ENCODE data around the gene MX2. TPM values are rescaled to one million over a fixed set of nuclear protein-coding genes. Genes with fewer than 3 reads are reported as not detected.

The MX2 gene
- total and polyA plus RNA-seq, 2 donors (not counting 1 experiment from before 2014, with no cell fraction given) = 2.0 to 3.6 TPM

DNA sequence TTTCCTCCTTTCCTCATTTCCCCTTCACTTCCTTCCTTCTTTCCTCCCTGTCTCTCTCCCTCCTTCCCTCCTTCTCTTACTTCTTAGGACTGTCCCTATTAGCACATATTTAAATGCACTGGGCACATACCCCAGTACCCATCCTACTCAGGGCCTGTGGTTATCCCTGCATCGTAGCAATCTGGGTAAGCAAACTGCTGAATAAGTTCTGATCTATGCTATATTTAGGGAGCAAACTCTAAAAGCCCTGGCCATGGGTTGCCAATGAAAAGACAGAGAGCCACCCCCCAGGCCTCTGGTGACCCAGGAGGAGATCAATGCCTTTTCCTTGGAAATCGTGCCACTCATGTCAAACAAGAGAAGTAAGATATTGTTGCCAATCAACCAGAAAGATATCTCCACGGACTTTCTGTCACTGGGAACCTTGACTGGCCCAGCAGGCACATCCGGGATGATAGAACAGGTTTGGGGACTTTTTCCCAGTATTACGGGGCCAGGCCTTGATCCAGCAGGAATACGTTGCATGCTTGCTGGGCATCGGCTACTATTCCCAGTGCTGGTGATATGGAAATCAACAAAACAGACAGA lies 39.8 kb upstream of the MX2 start:
- H3K9me3 ChIP-seq (ENCODE audit: control insufficient read depth, insufficient read depth, low read depth, low read length) = no peaks in the 10 kb centered on the region
- peaks cover 7% of the 10 kb centered on the region for H3K27me3 ChIP-seq (ENCODE audit: control insufficient read depth, insufficient read depth, low read length)
- no peaks in the 10 kb centered on the region for H3K4me1 ChIP-seq (ENCODE audit: control insufficient read depth, extremely low read depth, insufficient read depth, low read length)
- no peak overlapping the region for H3K4me2 ChIP-seq (ENCODE audit: extremely low read depth, insufficient read depth, low read length)
- H3K9ac ChIP-seq (ENCODE audit: insufficient read depth, low read length) = no peak overlapping the region
- no peak overlapping the region for H2AFZ ChIP-seq (ENCODE audit: low read length)
- TF ChIP-seq EZH2 (IDR thresholded peaks at IDR 0.05; ENCODE audit: low read length, missing control alignments) = no peak
- TF ChIP-seq, protein P1, sequence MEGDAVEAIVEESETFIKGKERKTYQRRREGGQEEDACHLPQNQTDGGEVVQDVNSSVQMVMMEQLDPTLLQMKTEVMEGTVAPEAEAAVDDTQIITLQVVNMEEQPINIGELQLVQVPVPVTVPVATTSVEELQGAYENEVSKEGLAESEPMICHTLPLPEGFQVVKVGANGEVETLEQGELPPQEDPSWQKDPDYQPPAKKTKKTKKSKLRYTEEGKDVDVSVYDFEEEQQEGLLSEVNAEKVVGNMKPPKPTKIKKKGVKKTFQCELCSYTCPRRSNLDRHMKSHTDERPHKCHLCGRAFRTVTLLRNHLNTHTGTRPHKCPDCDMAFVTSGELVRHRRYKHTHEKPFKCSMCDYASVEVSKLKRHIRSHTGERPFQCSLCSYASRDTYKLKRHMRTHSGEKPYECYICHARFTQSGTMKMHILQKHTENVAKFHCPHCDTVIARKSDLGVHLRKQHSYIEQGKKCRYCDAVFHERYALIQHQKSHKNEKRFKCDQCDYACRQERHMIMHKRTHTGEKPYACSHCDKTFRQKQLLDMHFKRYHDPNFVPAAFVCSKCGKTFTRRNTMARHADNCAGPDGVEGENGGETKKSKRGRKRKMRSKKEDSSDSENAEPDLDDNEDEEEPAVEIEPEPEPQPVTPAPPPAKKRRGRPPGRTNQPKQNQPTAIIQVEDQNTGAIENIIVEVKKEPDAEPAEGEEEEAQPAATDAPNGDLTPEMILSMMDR (conservative IDR thresholded peaks at IDR 0.05 in 1 of 2, IDR thresholded peaks at IDR 0.05 in 1 of 2; ENCODE audit: low read depth in 1 of 2, low read length in 2 of 2) = no peak
- no peak for DNase-seq (ENCODE audit: low read depth in 2 of 2)
- no peaks in the 10 kb centered on the region for H3K36me3 ChIP-seq (ENCODE audit: control insufficient read depth, insufficient read depth, low read length)
- H4K20me1 ChIP-seq (ENCODE audit: control insufficient read depth, extremely low read depth, insufficient read depth, low read length) = no peaks in the 10 kb centered on the region
- no peaks in the 10 kb centered on the region for H3K79me2 ChIP-seq (ENCODE audit: control insufficient read depth, insufficient read depth, low read length)
- H3K4me3 ChIP-seq (replicated peaks in 1 of 4; ENCODE audit: control extremely low read depth in 1 of 4, insufficient read depth in 1 of 4, low read depth in 3 of 4, low read length in 4 of 4) = no peak overlapping the region
- no peak overlapping the region for H3K27ac ChIP-seq (ENCODE audit: insufficient read depth, low read length)

DNA sequence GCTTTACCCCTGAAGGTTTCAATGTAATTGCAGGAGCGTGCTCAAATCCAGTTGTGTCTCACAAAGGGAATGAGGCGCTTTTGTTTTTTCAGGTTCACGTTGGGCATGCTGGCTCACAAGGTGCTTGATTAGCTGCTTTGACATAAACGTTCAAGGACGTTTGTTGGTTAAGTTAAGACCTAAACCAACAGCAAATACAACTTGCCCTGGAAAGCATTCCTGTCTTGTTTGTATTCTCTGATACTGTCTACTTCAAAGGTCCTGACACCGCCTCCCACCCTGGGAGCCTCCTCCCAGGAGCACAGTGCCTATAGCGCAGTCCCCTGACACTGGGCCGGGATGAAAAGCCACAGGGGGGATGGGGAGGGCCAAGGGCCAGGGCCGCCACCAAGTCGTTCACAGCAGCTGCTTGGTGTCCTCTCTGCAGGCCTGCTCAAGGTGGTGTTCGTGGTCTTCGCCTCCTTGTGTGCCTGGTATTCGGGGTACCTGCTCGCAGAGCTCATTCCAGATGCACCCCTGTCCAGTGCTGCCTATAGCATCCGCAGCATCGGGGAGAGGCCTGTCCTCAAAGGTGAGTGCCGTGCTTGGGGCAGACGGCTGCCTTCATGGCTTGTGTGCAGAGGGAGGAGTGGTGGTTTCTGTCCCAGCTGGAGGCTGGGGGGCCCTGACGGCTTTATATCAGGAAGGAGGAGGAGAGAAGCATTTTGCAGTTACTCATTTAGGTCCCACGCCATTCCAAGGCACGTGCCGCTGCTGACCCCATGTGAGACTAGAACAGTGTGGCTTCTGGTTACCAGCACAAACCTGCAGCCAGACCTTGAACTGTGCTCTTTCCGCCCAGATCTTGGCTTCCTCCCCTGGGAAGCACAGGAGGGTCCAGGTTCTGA lies 39.1 kb upstream of the MX2 start:
- Histone ChIP-seq H3K79me2 (ENCODE audit: control insufficient read depth, insufficient read depth, low read length) (no peaks in the 10 kb centered on the region), H3K9ac (ENCODE audit: insufficient read depth, low read length) (no peak overlapping the region), H3K4me1 (ENCODE audit: control insufficient read depth, extremely low read depth, insufficient read depth, low read length) (no peaks in the 10 kb centered on the region), H3K9me3 (ENCODE audit: control insufficient read depth, insufficient read depth, low read depth, low read length) (no peaks in the 10 kb centered on the region), H3K4me2 (ENCODE audit: extremely low read depth, insufficient read depth, low read length) (no peak overlapping the region), H3K4me3 (replicated peaks in 1 of 4; ENCODE audit: control extremely low read depth in 1 of 4, insufficient read depth in 1 of 4, low read depth in 3 of 4, low read length in 4 of 4) (no peak overlapping the region), H4K20me1 (ENCODE audit: control insufficient read depth, extremely low read depth, insufficient read depth, low read length) (no peaks in the 10 kb centered on the region), H2AFZ (ENCODE audit: low read length) (no peak overlapping the region), H3K27ac (ENCODE audit: insufficient read depth, low read length) (no peak overlapping the region), H3K27me3 (ENCODE audit: control insufficient read depth, insufficient read depth, low read length) (peaks cover 3% of the 10 kb centered on the region), H3K36me3 (ENCODE audit: control insufficient read depth, insufficient read depth, low read length) (no peaks in the 10 kb centered on the region)
- no peak for DNase-seq (ENCODE audit: low read depth in 2 of 2)
- TF ChIP-seq, protein P1 (conservative IDR thresholded peaks at IDR 0.05 in 1 of 2, IDR thresholded peaks at IDR 0.05 in 1 of 2; ENCODE audit: low read depth in 1 of 2, low read length in 2 of 2) = no peak
- TF ChIP-seq EZH2 (IDR thresholded peaks at IDR 0.05; ENCODE audit: low read length, missing control alignments) = no peak

DNA sequence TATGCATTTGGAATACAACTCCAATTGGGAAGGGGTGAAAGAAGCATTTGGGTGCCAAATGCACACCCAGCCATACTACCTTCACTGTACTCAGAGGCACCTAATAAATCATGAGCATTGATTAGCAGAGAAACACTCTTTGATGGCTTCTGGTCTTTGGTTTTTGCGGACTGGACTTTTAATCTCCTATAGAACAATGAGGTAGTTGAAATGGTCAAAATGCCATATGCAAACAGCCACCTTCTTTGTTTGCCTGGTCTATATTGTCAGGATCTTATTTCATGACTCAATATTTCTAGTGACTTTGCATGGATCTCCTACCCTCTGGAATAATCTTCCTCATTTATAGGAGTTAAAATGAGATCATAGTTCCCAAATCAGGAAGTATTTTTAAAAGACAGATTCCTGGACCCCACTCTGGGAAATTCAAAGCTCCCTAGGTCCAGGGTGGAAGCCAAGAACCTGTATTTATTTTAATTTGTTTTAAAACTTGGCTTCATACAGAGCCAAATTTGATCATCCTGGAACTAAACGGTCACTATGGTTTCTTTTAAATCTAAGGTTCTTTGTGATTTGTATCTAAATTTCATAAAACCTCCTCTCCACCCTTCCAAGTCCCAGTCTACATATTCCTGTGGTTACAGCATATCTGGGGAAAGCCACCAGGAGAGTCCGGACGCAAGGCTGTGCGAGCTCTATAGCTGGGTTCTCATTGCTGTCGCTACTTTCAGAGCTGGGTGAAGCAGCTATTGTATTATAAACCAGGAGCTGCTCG lies 36.5 kb upstream of the MX2 start:
- Histone ChIP-seq H2AFZ (ENCODE audit: low read length) (no peak overlapping the region), H3K9ac (ENCODE audit: insufficient read depth, low read length) (no peak overlapping the region), H3K4me3 (replicated peaks in 1 of 4; ENCODE audit: control extremely low read depth in 1 of 4, insufficient read depth in 1 of 4, low read depth in 3 of 4, low read length in 4 of 4) (no peak overlapping the region), H3K27ac (ENCODE audit: insufficient read depth, low read length) (no peak overlapping the region), H3K9me3 (ENCODE audit: control insufficient read depth, insufficient read depth, low read depth, low read length) (no peaks in the 10 kb centered on the region), H3K79me2 (ENCODE audit: control insufficient read depth, insufficient read depth, low read length) (no peaks in the 10 kb centered on the region), H3K27me3 (ENCODE audit: control insufficient read depth, insufficient read depth, low read length) (no peaks in the 10 kb centered on the region), H3K4me1 (ENCODE audit: control insufficient read depth, extremely low read depth, insufficient read depth, low read length) (no peaks in the 10 kb centered on the region), H3K36me3 (ENCODE audit: control insufficient read depth, insufficient read depth, low read length) (no peaks in the 10 kb centered on the region), H3K4me2 (ENCODE audit: extremely low read depth, insufficient read depth, low read length) (no peak overlapping the region), H4K20me1 (ENCODE audit: control insufficient read depth, extremely low read depth, insufficient read depth, low read length) (no peaks in the 10 kb centered on the region)
- DNase-seq (ENCODE audit: low read depth in 2 of 2) = no peak
- TF ChIP-seq, protein P1 (conservative IDR thresholded peaks at IDR 0.05 in 1 of 2, IDR thresholded peaks at IDR 0.05 in 1 of 2; ENCODE audit: low read depth in 1 of 2, low read length in 2 of 2) = no peak
- TF ChIP-seq EZH2 (IDR thresholded peaks at IDR 0.05; ENCODE audit: low read length, missing control alignments) = no peak

Measured in fibroblast of lung (primary cell).